Skeletal muscle satellite cell (primary cell): ENCODE results near the gene NXPH2. TPM values are rescaled to one million over a fixed set of nuclear protein-coding genes. Genes with fewer than 3 reads are reported as not detected.

Source experiments
- H3K27me3 ChIP-seq: 2 replicates; pipeline ENCODE4 v1.7.0; 2013; ENCODE audit warnings: low read length; ENCODE audit not compliant: control insufficient read depth, insufficient read depth
- H3K36me3 ChIP-seq: 2 replicates; pipeline ENCODE4 v1.7.0; 2013; ENCODE audit warnings: mild to moderate bottlenecking, control low read depth, low read length; ENCODE audit not compliant: insufficient read depth
- H3K4me1 ChIP-seq: 2 replicates; pipeline ENCODE4 v1.7.0; 2013; ENCODE audit warnings: low read length; ENCODE audit not compliant: control insufficient read depth, insufficient read depth
- H3K4me2 ChIP-seq: 2 replicates; pipeline ENCODE4 v1.7.0; 2013; ENCODE audit warnings: mild to moderate bottlenecking, low read length
- H3K4me3 ChIP-seq: 2 replicates; pipeline ENCODE4 v1.7.0; 2013; ENCODE audit warnings: low read length
- H3K9ac ChIP-seq: 2 replicates; pipeline ENCODE4 v1.7.0; 2013; ENCODE audit warnings: mild to moderate bottlenecking, low read depth, low read length, moderate library complexity
- H3K9me3 ChIP-seq: replicated peaks from 2 replicates; pipeline ENCODE4 v1.7.0; 2013; ENCODE audit warnings: mild to moderate bottlenecking, control low read depth, low read length
- total RNA-seq: library from RNA; depleted of rRNA; stranded (reverse); fragments of >200 nt; gene quantifications from 2 replicates; pipeline ENCODE4 v1.2.3, GENCODE V29; 2012; rRNA removed

NXPH2 gene
- total RNA-seq, result not detected in 2 replicates

DNA sequence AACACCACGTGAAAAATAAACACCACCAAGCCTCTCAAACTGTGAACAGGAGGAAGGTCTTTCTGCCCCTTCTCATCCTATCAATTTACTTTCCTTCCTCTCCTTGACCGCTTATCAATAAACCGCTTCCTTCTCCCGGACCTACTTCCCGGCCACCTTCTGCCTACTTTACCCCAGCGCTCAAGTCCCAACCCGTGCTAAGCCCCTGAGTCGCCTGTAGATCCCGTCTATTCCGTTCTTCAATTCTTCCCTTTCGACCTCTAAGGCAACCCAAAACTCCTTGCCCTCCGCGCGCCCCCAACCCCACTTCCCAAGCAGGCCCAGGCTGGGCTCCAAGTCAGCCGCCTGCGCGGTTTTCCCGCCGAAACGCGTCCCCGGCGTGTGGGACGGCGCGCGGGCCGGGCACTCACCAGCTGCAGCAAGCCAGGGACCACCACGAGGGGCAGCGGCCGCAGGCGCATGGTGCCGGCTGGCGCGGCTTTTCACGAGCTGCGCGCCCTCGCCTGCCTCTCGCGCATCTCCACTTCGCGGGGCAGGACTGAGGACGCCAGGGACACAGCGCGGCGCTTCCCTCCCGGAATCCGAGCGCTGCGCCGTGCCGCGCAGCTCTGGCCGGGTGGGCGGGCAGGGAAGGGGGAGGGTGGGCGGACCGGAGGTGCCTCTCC, at the start of gene NXPH2:
NXPH2 (minus strand) TSS at position 610 of the 665 bp plus-strand sequence; CDS start at position 461, 149 bp downstream.
- H3K9me3 ChIP-seq, result no peaks in the 10 kb centered on the region
- peak within 1 kb of the TSS; percentile 83 for H3K4me2 ChIP-seq
- H3K4me3 ChIP-seq, result peak within 1 kb of the TSS; percentile 62
- peaks cover 52% of the 10 kb centered on the region for H3K27me3 ChIP-seq
- no peaks in the 10 kb centered on the region for H3K36me3 ChIP-seq
- H3K4me1 ChIP-seq, result peaks cover 11% of the 10 kb centered on the region
- H3K9ac ChIP-seq, result no peak within 1 kb of the TSS

DNA sequence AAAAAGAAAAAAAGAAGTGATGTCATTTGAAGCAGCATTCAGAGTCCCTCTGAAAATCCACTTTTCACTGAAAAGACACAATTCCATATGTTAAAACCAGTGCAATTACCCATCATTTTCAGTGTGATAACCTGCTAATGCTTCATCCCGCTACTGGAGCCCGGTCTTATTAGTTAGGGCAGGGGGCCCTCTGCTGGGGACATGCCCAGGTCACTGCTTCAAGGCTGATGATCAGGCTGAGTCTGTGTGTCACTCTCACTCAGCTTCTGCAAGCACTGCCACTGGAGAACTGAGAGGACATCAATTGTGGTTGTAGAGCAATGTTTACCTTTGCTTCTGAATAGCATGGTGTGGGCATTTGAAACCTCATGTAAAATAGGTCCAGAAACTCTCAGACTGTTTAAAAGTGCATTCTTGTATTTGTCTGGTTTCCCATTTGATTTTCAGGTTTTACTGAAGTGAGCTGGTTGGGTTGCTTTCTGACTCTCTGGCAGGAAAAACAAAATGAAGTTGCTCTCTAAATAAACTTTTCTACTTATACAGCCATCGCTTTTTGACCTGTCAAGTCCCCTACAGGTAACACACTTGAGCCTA, 49.2 kb upstream of the NXPH2 start:
- Histone ChIP-seq H3K36me3 (no peaks in the 10 kb centered on the region), H3K4me2 (no peak overlapping the region), H3K4me3 (no peak overlapping the region), H3K27me3 (peaks cover 11% of the 10 kb centered on the region), H3K4me1 (no peaks in the 10 kb centered on the region), H3K9me3 (no peaks in the 10 kb centered on the region), H3K9ac (no peak overlapping the region)

DNA sequence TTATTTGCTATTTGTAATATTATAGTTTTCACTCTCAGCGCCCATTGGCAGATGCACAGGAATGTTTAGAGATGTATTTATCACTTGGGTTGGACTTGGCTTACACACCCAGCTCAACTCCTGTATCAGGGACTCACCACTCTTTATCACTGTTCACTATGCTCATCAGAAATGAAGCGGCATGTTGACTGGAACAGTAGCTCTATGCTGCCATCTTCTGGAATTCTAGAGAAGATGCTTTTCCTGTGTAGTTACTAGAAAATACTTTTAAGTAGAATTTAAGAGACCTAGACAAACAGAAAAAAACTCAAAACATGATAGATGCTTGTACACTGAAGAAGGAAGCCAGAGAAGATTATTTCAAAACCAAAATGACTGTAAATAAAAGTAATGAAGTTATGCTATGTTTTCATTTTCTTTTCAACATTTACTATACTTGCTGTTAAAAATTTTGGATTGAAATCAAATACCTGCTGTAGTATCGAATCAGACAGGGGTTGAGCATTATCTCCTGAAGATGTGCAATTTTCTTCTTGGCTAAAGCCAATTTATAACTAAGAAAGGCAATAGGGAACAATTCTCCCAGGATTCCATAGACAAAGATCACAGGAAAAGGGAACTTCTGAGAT, 47.4 kb upstream of the NXPH2 start:
- H3K27me3 ChIP-seq, result peaks cover 10% of the 10 kb centered on the region
- no peak overlapping the region for H3K4me3 ChIP-seq
- no peaks in the 10 kb centered on the region for H3K9me3 ChIP-seq
- H3K9ac ChIP-seq, result no peak overlapping the region
- no peaks in the 10 kb centered on the region for H3K36me3 ChIP-seq
- no peaks in the 10 kb centered on the region for H3K4me1 ChIP-seq
- no peak overlapping the region for H3K4me2 ChIP-seq

DNA sequence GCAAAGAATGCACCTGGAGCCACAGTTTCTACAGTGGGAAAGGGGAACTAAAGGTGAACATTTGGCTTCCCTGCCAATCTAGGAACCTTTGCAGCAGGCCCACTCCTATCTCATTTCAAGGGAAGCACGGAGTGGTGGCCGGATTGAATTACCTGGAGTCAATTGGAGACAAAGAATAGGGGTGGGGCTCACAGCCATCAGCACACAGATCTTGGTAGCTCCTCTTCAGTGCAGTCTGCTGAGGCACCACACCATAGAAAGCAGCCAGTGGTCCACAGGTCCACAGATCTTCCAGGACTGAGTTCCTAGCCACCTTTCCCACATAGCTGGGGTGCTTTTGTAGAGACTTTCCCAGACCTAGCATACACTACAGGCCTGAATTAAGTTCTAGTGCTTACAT, 43.5 kb upstream of the NXPH2 start:
- no peak overlapping the region for H3K4me2 ChIP-seq
- no peak overlapping the region for H3K9ac ChIP-seq
- no peaks in the 10 kb centered on the region for H3K4me1 ChIP-seq
- H3K36me3 ChIP-seq, result no peaks in the 10 kb centered on the region
- H3K9me3 ChIP-seq, result no peaks in the 10 kb centered on the region
- peaks cover 15% of the 10 kb centered on the region for H3K27me3 ChIP-seq
- no peak overlapping the region for H3K4me3 ChIP-seq

DNA sequence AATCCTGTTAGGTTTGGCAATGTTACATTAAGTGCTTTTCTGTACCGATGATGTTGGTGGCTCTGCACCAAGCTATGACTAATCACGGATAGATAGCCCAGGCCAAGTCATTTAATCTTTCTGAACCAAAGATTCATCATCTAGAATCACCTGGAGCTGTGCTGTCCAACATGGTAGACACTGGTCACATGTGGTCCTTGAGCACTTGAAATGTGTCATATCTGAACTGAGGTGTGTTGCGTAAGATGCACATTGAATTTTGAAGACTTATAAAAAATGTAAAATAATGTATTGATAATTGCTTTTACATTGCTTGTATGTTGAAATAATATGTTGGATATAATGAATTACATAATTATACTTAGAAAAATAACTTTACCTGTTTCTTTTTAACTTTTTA, 39.8 kb upstream of the NXPH2 start:
- Histone ChIP-seq H3K9ac (no peak overlapping the region), H3K36me3 (no peaks in the 10 kb centered on the region), H3K9me3 (no peaks in the 10 kb centered on the region), H3K4me2 (no peak overlapping the region), H3K4me3 (no peak overlapping the region), H3K27me3 (peaks cover 6% of the 10 kb centered on the region), H3K4me1 (no peaks in the 10 kb centered on the region)

DNA sequence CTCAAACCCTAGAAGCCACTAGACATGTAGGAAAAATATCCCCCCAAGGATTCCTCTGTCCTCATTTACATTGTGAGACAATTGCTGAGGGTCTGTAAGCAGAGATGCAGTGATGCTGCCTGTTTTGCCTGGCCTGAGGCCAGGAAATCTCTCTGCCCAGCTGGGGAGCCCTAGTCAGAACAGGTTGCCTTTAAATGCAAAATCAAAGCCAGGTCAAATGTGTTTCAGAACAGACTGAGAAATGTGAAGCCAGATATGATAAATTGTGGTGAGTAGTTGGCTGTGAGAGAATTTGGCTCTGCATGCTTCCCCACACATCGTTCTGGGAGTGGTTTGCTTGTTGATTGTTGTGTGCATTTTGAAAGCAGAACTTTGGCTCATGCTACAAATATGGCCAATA, 38.4 kb upstream of the NXPH2 start:
- Histone ChIP-seq H3K27me3 (peaks cover 6% of the 10 kb centered on the region), H3K9ac (no peak overlapping the region), H3K4me1 (no peaks in the 10 kb centered on the region), H3K36me3 (no peaks in the 10 kb centered on the region), H3K9me3 (no peaks in the 10 kb centered on the region), H3K4me2 (no peak overlapping the region), H3K4me3 (no peak overlapping the region)

DNA sequence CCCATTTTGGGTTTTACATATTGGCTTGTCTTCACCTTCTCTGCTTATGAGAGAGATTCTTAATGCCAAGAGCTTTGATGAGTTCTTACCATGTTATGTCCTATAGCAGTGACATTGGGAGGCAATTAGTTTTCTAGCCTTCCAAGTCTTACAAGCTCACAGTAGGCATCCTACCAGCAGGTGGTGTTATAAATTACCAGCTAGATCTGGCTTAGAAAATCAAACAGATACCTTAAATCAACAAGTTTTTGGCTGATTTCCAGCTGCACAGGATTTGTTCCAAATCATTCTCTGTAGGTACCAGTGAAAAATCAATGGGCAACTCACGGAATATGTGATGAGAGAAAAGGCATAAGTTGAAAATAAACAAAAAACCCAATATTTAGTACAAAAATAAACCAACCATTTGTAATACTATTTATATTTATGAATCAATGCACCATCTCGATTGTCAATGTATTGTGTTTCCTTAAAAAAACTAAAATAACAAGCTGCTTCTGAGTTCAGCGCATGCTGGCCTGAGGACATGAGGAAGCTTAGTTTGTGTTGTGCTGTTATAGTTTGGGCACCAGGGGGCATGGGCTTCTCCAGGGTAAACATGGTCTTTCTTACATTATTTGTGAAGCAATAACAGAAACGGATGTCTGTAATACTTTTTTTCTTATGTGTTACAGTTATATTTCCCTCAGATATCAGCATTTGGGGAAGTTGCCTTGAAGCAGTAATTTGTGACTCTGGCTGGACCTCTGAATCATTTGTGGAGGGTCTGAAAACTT, 34.1 kb upstream of the NXPH2 start:
- Histone ChIP-seq H3K27me3 (peaks cover 2% of the 10 kb centered on the region), H3K4me1 (no peaks in the 10 kb centered on the region), H3K9me3 (no peaks in the 10 kb centered on the region), H3K9ac (no peak overlapping the region), H3K4me2 (no peak overlapping the region), H3K4me3 (no peak overlapping the region), H3K36me3 (no peaks in the 10 kb centered on the region)

DNA sequence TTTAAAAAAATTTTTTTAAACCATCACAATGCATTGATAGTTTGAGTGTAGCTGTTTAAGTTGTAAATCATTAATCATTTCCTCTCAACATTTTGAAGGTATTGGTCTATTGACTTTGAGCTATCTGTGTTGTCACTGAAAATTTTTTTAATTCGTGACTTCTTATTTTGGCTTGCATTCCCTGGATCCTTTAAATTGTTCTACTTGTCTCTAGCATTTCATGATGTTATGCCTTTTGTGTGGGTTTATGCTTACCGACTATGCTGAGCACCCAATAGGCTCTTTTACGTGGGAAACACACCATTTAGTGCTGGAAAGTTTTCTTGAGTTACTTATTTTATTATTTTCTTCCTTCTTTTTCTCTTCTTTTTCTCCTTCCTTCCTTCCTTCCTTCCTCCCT, 31.2 kb upstream of the NXPH2 start:
- H3K9ac ChIP-seq, result no peak overlapping the region
- peaks cover 2% of the 10 kb centered on the region for H3K27me3 ChIP-seq
- no peak overlapping the region for H3K4me2 ChIP-seq
- H3K9me3 ChIP-seq, result no peaks in the 10 kb centered on the region
- H3K4me3 ChIP-seq, result no peak overlapping the region
- no peaks in the 10 kb centered on the region for H3K4me1 ChIP-seq
- no peaks in the 10 kb centered on the region for H3K36me3 ChIP-seq

DNA sequence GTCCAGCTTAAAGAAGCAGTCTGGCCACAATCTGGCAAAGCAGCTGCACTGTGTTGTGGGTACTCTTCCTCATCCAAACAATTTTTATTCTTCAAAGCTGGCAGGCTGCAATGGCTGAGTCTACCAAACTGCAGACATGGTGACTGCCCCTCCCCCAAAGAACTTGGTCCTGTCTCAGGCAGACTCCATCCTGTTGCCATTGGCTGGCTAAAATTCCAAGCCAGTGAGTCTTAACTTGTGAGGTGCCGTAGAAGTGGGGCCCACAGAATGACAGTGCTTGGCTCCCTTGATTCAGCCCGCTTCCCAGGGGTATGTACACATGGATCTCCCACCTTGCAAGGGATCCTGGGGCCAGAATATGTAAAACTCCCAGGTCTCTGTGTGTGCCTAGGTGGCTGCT, 14.5 kb upstream of the NXPH2 start:
- no peaks in the 10 kb centered on the region for H3K36me3 ChIP-seq
- no peak overlapping the region for H3K4me2 ChIP-seq
- no peak overlapping the region for H3K9ac ChIP-seq
- no peak overlapping the region for H3K4me3 ChIP-seq
- H3K9me3 ChIP-seq, result no peaks in the 10 kb centered on the region
- peaks cover 8% of the 10 kb centered on the region for H3K27me3 ChIP-seq
- H3K4me1 ChIP-seq, result no peaks in the 10 kb centered on the region

DNA sequence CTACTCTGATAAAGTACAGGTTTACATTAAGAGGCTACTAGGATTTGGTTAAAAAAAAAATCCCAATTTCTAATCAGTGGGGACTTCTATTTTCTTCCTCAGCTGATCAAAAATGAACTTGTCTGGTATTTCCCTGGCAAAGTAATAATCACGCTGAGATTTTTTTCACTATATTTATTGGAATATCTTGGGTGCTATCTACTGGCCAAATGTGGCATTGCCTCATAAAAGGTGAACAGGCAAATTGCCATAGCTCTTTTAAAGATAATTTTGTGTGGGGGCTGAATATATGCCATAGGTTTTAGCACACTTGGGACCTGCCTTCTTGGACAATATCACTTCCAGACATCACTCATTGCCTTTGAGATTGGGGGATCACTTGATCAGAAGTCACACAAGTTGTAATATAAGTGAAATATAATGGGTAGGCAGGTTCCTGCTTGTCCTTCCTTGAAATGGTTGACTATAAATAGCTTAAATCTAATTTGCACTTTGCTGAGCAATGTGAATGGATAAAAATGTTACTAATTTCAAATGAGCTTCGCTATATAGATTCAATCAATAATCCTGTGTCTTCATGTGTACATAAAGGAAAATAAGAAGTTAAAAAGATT, 7.0 kb upstream of the NXPH2 start:
- H3K9me3 ChIP-seq, result no peaks in the 10 kb centered on the region
- H3K4me3 ChIP-seq, result no peak overlapping the region
- H3K9ac ChIP-seq, result no peak overlapping the region
- H3K4me1 ChIP-seq, result no peaks in the 10 kb centered on the region
- H3K36me3 ChIP-seq, result no peaks in the 10 kb centered on the region
- no peak overlapping the region for H3K4me2 ChIP-seq
- H3K27me3 ChIP-seq, result peaks cover 36% of the 10 kb centered on the region

DNA sequence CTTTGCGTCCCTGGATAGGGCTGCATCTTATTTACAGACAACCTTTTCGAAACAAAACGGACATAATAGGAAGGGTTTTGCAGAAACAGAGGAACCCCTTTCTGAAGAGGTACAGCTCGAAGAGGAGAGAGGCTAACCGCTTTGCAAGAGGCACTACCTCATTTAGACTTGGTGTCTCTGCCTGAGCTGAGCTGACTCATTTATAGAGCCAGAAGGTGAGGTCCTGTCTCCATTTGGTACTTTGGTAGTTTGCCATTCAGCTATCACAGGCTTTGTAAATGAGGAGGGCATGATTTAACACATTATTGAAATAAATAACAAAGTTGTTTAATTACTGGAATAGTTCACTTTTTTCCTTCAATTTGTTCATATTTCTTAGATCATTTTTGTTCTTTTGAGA, 2.2 kb upstream of the NXPH2 start:
- Histone ChIP-seq H3K9me3 (no peaks in the 10 kb centered on the region), H3K4me3 (no peak overlapping the region), H3K36me3 (no peaks in the 10 kb centered on the region), H3K9ac (no peak overlapping the region), H3K27me3 (peaks cover 62% of the 10 kb centered on the region), H3K4me2 (no peak overlapping the region), H3K4me1 (peaks cover 11% of the 10 kb centered on the region)
